MCF 10A (cell line): ENCODE data around the gene EP300. TPM values are rescaled to one million over a fixed set of nuclear protein-coding genes. Genes with fewer than 3 reads are reported as not detected.

Experiments used
- BruUV-seq: library from RNA; stranded (reverse); fragments of 400-500 nt; replicated peaks from 2 replicates; lab custom pipeline; 2021; lab: Mats Ljungman, UMichigan
- CTCF ChIA-PET: fragments of 300-600 bp; sonication (Branson Sonifier 250); formaldehyde crosslinking; extraction: SDS; loops from one replicate; lab custom pipeline; 2021; ENCODE audit warnings: antibody characterized with exemption, inconsistent platforms; lab: Yijun Ruan, JAX
- POLR2A ChIA-PET: fragments of 300-600, 350-650 bp; sonication (Branson Sonifier 250); formaldehyde crosslinking; extraction: SDS; loops from one replicate; lab custom pipeline; 2020; ENCODE audit warnings: antibody characterized with exemption, inconsistent platforms; lab: Yijun Ruan, JAX
- DNase-seq: peaks from one replicate; pipeline ENCODE4 v3.0.0-alpha.2; 2018; ENCODE audit not compliant: unreplicated experiment
- H3K27ac Mint-ChIP-seq: one replicate; pipeline ENCODE4 v1.8.0; 2022; ENCODE audit warnings: mild to moderate bottlenecking, low read depth, mixed read lengths; ENCODE audit not compliant: unreplicated experiment
- H3K27me3 Mint-ChIP-seq: one replicate; pipeline ENCODE4 v1.8.0; 2022; ENCODE audit warnings: mixed read lengths; ENCODE audit not compliant: insufficient read depth, unreplicated experiment
- H3K36me3 Mint-ChIP-seq: one replicate; pipeline ENCODE4 v1.8.0; 2022; ENCODE audit warnings: mild to moderate bottlenecking, moderate library complexity, mixed read lengths; ENCODE audit not compliant: insufficient read depth, unreplicated experiment
- H3K4me1 Mint-ChIP-seq: one replicate; pipeline ENCODE4 v1.8.0; 2022; ENCODE audit warnings: mixed read lengths; ENCODE audit not compliant: insufficient read depth, unreplicated experiment
- H3K4me3 Mint-ChIP-seq: one replicate; pipeline ENCODE4 v1.8.0; 2022; ENCODE audit warnings: mild to moderate bottlenecking, moderate library complexity, mixed read lengths; ENCODE audit not compliant: unreplicated experiment
- H3K9me3 Mint-ChIP-seq: one replicate; pipeline ENCODE4 v1.8.0; 2022; ENCODE audit warnings: mixed read lengths; ENCODE audit not compliant: unreplicated experiment
- intact Hi-C: fragments of 100-400 bp; cut with micrococcal nuclease; formaldehyde crosslinking; loops from 2 replicates; pipeline ENCODE4 v1.14.1; 2022
- total RNA-seq: library from RNA; stranded (reverse); gene quantifications from 2 replicates; pipeline ENCODE4 v1.2.3, GENCODE V29; 2022
- TF ChIP-seq, protein P1 (sequence below): fragments of 200-600 bp; IDR thresholded peaks from one replicate; pipeline ENCODE4 v1.8.0; 2022; ENCODE audit warnings: antibody characterized with exemption, mild to moderate bottlenecking; ENCODE audit not compliant: unreplicated experiment

Gene EP300
- total RNA-seq, 1 experiment from 2014 or later: 53.3 TPM

DNA sequence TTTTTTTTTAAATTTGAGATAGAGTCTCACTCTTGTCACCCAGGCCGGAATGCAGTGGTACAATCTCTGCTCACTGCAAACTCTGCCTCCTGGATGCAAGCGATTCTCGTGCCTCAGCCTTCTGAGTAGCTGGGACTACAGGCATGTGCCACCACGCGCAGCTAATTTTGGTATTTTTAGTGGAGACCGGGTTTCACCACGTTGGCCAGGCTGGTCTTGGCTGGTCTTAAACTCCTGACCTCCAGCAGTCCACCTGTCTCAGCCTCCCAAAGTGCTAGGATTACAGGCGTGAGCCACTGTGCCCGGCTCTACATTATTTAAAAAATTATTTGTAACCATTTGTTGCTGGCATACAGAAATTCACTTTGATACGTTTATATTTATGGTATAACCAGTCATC is 18.6 kb downstream of the EP300 start:
- intact Hi-C loops: no loop called here
- H3K4me3 Mint-ChIP-seq: no peak overlapping the region

GRCh38 chr22:41116342-41116741 is 23.9 kb downstream of the EP300 start:
- CTCF ChIA-PET: no interaction called here
- no peak overlapping the region for H3K4me3 Mint-ChIP-seq
- H3K4me1 Mint-ChIP-seq: peaks cover 6% of the 10 kb centered on the region
- no peak for DNase-seq
- TF ChIP-seq, protein P1, sequence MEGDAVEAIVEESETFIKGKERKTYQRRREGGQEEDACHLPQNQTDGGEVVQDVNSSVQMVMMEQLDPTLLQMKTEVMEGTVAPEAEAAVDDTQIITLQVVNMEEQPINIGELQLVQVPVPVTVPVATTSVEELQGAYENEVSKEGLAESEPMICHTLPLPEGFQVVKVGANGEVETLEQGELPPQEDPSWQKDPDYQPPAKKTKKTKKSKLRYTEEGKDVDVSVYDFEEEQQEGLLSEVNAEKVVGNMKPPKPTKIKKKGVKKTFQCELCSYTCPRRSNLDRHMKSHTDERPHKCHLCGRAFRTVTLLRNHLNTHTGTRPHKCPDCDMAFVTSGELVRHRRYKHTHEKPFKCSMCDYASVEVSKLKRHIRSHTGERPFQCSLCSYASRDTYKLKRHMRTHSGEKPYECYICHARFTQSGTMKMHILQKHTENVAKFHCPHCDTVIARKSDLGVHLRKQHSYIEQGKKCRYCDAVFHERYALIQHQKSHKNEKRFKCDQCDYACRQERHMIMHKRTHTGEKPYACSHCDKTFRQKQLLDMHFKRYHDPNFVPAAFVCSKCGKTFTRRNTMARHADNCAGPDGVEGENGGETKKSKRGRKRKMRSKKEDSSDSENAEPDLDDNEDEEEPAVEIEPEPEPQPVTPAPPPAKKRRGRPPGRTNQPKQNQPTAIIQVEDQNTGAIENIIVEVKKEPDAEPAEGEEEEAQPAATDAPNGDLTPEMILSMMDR: no peak
- no peaks in the 10 kb centered on the region for H3K9me3 Mint-ChIP-seq
- POLR2A ChIA-PET: no interaction called here
- H3K27me3 Mint-ChIP-seq: no peaks in the 10 kb centered on the region
- H3K27ac Mint-ChIP-seq: no peak overlapping the region
- intact Hi-C loops: no loop called here
- peaks cover 69% of the 10 kb centered on the region for H3K36me3 Mint-ChIP-seq
- BruUV-seq: no TSS peak

More for the DNA sequence above, 18.6 kb downstream of the EP300 start:
- ChIA-PET CTCF (no interaction called here), POLR2A (no interaction called here)
- H3K4me1 Mint-ChIP-seq: peaks cover 21% of the 10 kb centered on the region
- no TSS peak for BruUV-seq
- TF ChIP-seq, protein P1: no peak
- H3K27ac Mint-ChIP-seq: no peak overlapping the region
- no peaks in the 10 kb centered on the region for H3K27me3 Mint-ChIP-seq
- H3K36me3 Mint-ChIP-seq: peaks cover 48% of the 10 kb centered on the region
- no peaks in the 10 kb centered on the region for H3K9me3 Mint-ChIP-seq
- DNase-seq: no peak

DNA sequence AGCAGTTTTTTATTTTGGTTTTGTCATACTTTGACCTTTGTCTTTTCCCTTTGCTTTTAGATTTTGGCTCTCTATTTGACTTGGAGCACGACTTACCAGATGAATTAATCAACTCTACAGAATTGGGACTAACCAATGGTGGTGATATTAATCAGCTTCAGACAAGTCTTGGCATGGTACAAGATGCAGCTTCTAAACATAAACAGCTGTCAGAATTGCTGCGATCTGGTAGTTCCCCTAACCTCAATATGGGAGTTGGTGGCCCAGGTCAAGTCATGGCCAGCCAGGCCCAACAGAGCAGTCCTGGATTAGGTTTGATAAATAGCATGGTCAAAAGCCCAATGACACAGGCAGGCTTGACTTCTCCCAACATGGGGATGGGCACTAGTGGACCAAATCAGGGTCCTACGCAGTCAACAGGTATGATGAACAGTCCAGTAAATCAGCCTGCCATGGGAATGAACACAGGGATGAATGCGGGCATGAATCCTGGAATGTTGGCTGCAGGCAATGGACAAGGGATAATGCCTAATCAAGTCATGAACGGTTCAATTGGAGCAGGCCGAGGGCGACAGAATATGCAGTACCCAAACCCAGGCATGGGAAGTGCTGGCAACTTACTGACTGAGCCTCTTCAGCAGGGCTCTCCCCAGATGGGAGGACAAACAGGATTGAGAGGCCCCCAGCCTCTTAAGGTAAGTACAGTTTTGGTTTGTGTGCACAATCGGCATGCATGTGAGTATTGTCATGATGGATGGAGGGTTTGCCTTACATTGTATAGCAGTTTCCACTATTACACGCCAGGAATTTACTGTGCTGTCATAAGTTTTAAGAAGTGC is 25.0 kb downstream of the EP300 start:
- DNase-seq: no peak
- no peaks in the 10 kb centered on the region for H3K27me3 Mint-ChIP-seq
- H3K4me1 Mint-ChIP-seq: peaks cover 6% of the 10 kb centered on the region
- intact Hi-C loops: no loop called here
- no peak overlapping the region for H3K27ac Mint-ChIP-seq
- no peak overlapping the region for H3K4me3 Mint-ChIP-seq
- TSS peak; percentile 27 for BruUV-seq
- H3K9me3 Mint-ChIP-seq: no peaks in the 10 kb centered on the region
- CTCF ChIA-PET: no interaction called here
- POLR2A ChIA-PET: no interaction called here
- TF ChIP-seq, protein P1: no peak
- H3K36me3 Mint-ChIP-seq: peaks cover 66% of the 10 kb centered on the region

DNA sequence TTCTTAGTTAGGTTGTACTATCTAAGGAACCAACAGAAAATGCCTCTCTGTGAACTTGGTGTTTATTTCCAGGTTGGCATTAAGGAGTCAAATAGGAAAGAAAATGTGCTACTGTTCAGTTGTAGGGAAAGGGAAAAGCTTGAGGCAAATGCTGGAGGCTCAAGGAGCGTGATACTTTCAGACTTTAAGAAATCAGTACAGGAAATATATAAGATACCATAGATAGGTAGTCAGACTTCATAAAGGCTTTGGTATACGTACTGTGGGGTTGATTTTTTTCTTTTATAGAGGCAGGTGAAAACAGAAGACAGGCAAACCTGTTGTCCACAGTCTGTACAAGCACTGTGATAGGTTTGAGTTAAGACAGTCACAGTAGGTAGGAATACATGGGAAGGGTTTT is 30.8 kb downstream of the EP300 start:
- TF ChIP-seq, protein P1: no peak
- Mint-ChIP-seq H3K27ac (peak overlapping the region; percentile 20), H3K27me3 (no peaks in the 10 kb centered on the region), H3K36me3 (peaks cover 68% of the 10 kb centered on the region), H3K9me3 (no peaks in the 10 kb centered on the region), H3K4me3 (no peak overlapping the region), H3K4me1 (peaks cover 9% of the 10 kb centered on the region)
- no TSS peak for BruUV-seq
- CTCF ChIA-PET: interaction anchor here (0.8 kb wide), 1 partner anchor 201 kb away, joined by 3 read pairs; no protein-coding TSS in a partner anchor
- no peak for DNase-seq
- POLR2A ChIA-PET: no interaction called here
- intact Hi-C loops: no loop called here
